Dendritic cell treated with granulocyte-macrophage colony-stimulating factor and Interleukin-4, amounts not matched to agents 40 ng/mL and 50 ng/mL, for 4 days (primary cell): ENCODE results near the gene PCDHGA1.

Experiments used
- H3K27ac Mint-ChIP-seq: one replicate; pipeline ENCODE4 v1.8.0; 2022; ENCODE audit warnings: mild to moderate bottlenecking, mixed read lengths
- H3K27me3 Mint-ChIP-seq: one replicate; pipeline ENCODE4 v1.8.0; 2022; ENCODE audit warnings: mild to moderate bottlenecking, mixed read lengths
- H3K36me3 Mint-ChIP-seq: one replicate; pipeline ENCODE4 v1.8.0; 2022; ENCODE audit warnings: low read depth, mixed read lengths
- H3K4me1 Mint-ChIP-seq: one replicate; pipeline ENCODE4 v1.8.0; 2022; ENCODE audit warnings: low read depth, mixed read lengths
- H3K4me3 Mint-ChIP-seq: one replicate; pipeline ENCODE4 v1.8.0; 2022; ENCODE audit warnings: mild to moderate bottlenecking, moderate library complexity, mixed read lengths
- H3K9me3 Mint-ChIP-seq: one replicate; pipeline ENCODE4 v1.8.0; 2022; ENCODE audit warnings: mixed read lengths
- intact Hi-C: fragments of 100-400 bp; cut with micrococcal nuclease; formaldehyde crosslinking; loops from one replicate; pipeline ENCODE4 v1.15.0; 2022

Gene PCDHGA1

GRCh38 chr5:141440341-141440740 lies 110.0 kb downstream of the PCDHGA1 start:
- H3K27ac Mint-ChIP-seq: no peak overlapping the region
- H3K4me3 Mint-ChIP-seq: no peak overlapping the region
- peaks cover 35% of the 10 kb centered on the region for H3K27me3 Mint-ChIP-seq
- H3K36me3 Mint-ChIP-seq: no peaks in the 10 kb centered on the region
- intact Hi-C loops: no loop called here
- H3K4me1 Mint-ChIP-seq: no peaks in the 10 kb centered on the region
- H3K9me3 Mint-ChIP-seq: no peaks in the 10 kb centered on the region

- Mint-ChIP-seq H3K27ac (no peak overlapping the region), H3K4me1 (no peaks in the 10 kb centered on the region), H3K27me3 (peaks cover 36% of the 10 kb centered on the region), H3K36me3 (no peaks in the 10 kb centered on the region), H3K9me3 (no peaks in the 10 kb centered on the region), H3K4me3 (no peak overlapping the region)
- intact Hi-C loops: no loop called here
These were observed 111.4 kb downstream of the PCDHGA1 start for GRCh38 chr5:141441571-141442170.

GRCh38 chr5:141465351-141465750 lies 135.0 kb downstream of the PCDHGA1 start:
- H3K27me3 Mint-ChIP-seq: peaks cover 11% of the 10 kb centered on the region
- H3K9me3 Mint-ChIP-seq: no peaks in the 10 kb centered on the region
- H3K36me3 Mint-ChIP-seq: no peaks in the 10 kb centered on the region
- H3K4me3 Mint-ChIP-seq: no peak overlapping the region
- intact Hi-C loops: no loop called here
- no peak overlapping the region for H3K27ac Mint-ChIP-seq
- H3K4me1 Mint-ChIP-seq: peaks cover 6% of the 10 kb centered on the region

- intact Hi-C loops: no loop called here
These were observed 145.4 kb downstream of the PCDHGA1 start, which contains the start of gene PCDHGC3 for GRCh38 chr5:141475625-141476131. PCDHGC3 (plus strand) TSS chr5:141475966; CDS start chr5:141476117, 151 bp downstream.

GRCh38 chr5:141476132-141476911 lies 146.0 kb downstream of the PCDHGA1 start:
- Mint-ChIP-seq H3K4me3 (peak overlapping the region; percentile 75), H3K27me3 (peaks cover 65% of the 10 kb centered on the region), H3K27ac (no peak overlapping the region), H3K4me1 (peaks cover 23% of the 10 kb centered on the region), H3K36me3 (no peaks in the 10 kb centered on the region), H3K9me3 (no peaks in the 10 kb centered on the region)
- intact Hi-C loops: no loop called here

More at GRCh38 chr5:141475625-141476131, 145.4 kb downstream of the PCDHGA1 start, which contains the start of gene PCDHGC3:
- peaks cover 23% of the 10 kb centered on the region for H3K4me1 Mint-ChIP-seq
- peak within 1 kb of the TSS; percentile 75 for H3K4me3 Mint-ChIP-seq
- no peaks in the 10 kb centered on the region for H3K9me3 Mint-ChIP-seq
- peaks cover 62% of the 10 kb centered on the region for H3K27me3 Mint-ChIP-seq
- no peak within 1 kb of the TSS for H3K27ac Mint-ChIP-seq
- H3K36me3 Mint-ChIP-seq: no peaks in the 10 kb centered on the region

- Mint-ChIP-seq H3K36me3 (no peaks in the 10 kb centered on the region), H3K27ac (no peak overlapping the region), H3K4me3 (no peak overlapping the region), H3K27me3 (peaks cover 69% of the 10 kb centered on the region), H3K9me3 (no peaks in the 10 kb centered on the region), H3K4me1 (peaks cover 23% of the 10 kb centered on the region)
- intact Hi-C loops: no loop called here
These were observed 146.8 kb downstream of the PCDHGA1 start for GRCh38 chr5:141477044-141477575.

- no peaks in the 10 kb centered on the region for H3K9me3 Mint-ChIP-seq
- H3K4me1 Mint-ChIP-seq: peaks cover 23% of the 10 kb centered on the region
- H3K4me3 Mint-ChIP-seq: no peak overlapping the region
- intact Hi-C loops: no loop called here
- no peak overlapping the region for H3K27ac Mint-ChIP-seq
- H3K27me3 Mint-ChIP-seq: peaks cover 73% of the 10 kb centered on the region
- no peaks in the 10 kb centered on the region for H3K36me3 Mint-ChIP-seq
These were observed 147.5 kb downstream of the PCDHGA1 start for GRCh38 chr5:141477815-141478214.

- Mint-ChIP-seq H3K9me3 (no peaks in the 10 kb centered on the region), H3K36me3 (no peaks in the 10 kb centered on the region), H3K27me3 (peaks cover 78% of the 10 kb centered on the region), H3K4me3 (no peak overlapping the region), H3K27ac (no peak overlapping the region), H3K4me1 (peaks cover 23% of the 10 kb centered on the region)
- intact Hi-C loops: no loop called here
These were observed 148.1 kb downstream of the PCDHGA1 start for GRCh38 chr5:141478321-141478945.

GRCh38 chr5:141479776-141480175 lies 149.5 kb downstream of the PCDHGA1 start:
- H3K4me1 Mint-ChIP-seq: peaks cover 26% of the 10 kb centered on the region
- no peaks in the 10 kb centered on the region for H3K36me3 Mint-ChIP-seq
- no peak overlapping the region for H3K4me3 Mint-ChIP-seq
- intact Hi-C loops: no loop called here
- no peaks in the 10 kb centered on the region for H3K9me3 Mint-ChIP-seq
- H3K27me3 Mint-ChIP-seq: peaks cover 80% of the 10 kb centered on the region
- no peak overlapping the region for H3K27ac Mint-ChIP-seq

GRCh38 chr5:141483902-141484301 lies 153.6 kb downstream of the PCDHGA1 start:
- H3K36me3 Mint-ChIP-seq: no peaks in the 10 kb centered on the region
- H3K27me3 Mint-ChIP-seq: peaks cover 79% of the 10 kb centered on the region
- intact Hi-C loops: no loop called here

GRCh38 chr5:141484310-141484640 lies 154.0 kb downstream of the PCDHGA1 start:
- no peak overlapping the region for H3K4me3 Mint-ChIP-seq
- intact Hi-C loops: no loop called here
- no peaks in the 10 kb centered on the region for H3K9me3 Mint-ChIP-seq
- H3K36me3 Mint-ChIP-seq: no peaks in the 10 kb centered on the region
- peaks cover 8% of the 10 kb centered on the region for H3K4me1 Mint-ChIP-seq
- no peak overlapping the region for H3K27ac Mint-ChIP-seq
- H3K27me3 Mint-ChIP-seq: peaks cover 81% of the 10 kb centered on the region

More at GRCh38 chr5:141483902-141484301, 153.6 kb downstream of the PCDHGA1 start:
- no peak overlapping the region for H3K27ac Mint-ChIP-seq
- no peaks in the 10 kb centered on the region for H3K9me3 Mint-ChIP-seq
- no peak overlapping the region for H3K4me3 Mint-ChIP-seq
- peaks cover 8% of the 10 kb centered on the region for H3K4me1 Mint-ChIP-seq

GRCh38 chr5:141484641-141485311 lies 154.5 kb downstream of the PCDHGA1 start, which contains the start of gene PCDHGC4:
PCDHGC4 (plus strand) TSS chr5:141485030; CDS start chr5:141485174, 144 bp downstream.
- Mint-ChIP-seq H3K27me3 (peaks cover 83% of the 10 kb centered on the region), H3K9me3 (no peaks in the 10 kb centered on the region)

GRCh38 chr5:141485321-141486055 lies 155.2 kb downstream of the PCDHGA1 start:
- H3K9me3 Mint-ChIP-seq: no peaks in the 10 kb centered on the region
- H3K27me3 Mint-ChIP-seq: peaks cover 88% of the 10 kb centered on the region
- no peak overlapping the region for H3K27ac Mint-ChIP-seq
- intact Hi-C loops: no loop called here
- H3K4me1 Mint-ChIP-seq: peaks cover 8% of the 10 kb centered on the region
- H3K36me3 Mint-ChIP-seq: no peaks in the 10 kb centered on the region
- H3K4me3 Mint-ChIP-seq: no peak overlapping the region

More at GRCh38 chr5:141484641-141485311, 154.5 kb downstream of the PCDHGA1 start, which contains the start of gene PCDHGC4:
- H3K4me1 Mint-ChIP-seq: peaks cover 8% of the 10 kb centered on the region
- H3K36me3 Mint-ChIP-seq: no peaks in the 10 kb centered on the region
- H3K4me3 Mint-ChIP-seq: no peak within 1 kb of the TSS
- no peak within 1 kb of the TSS for H3K27ac Mint-ChIP-seq
- intact Hi-C loops: no loop called here
